Measurements from ENCODE around the gene SHISA8.

Gene SHISA8

GRCh38 chr22:41934284-41935014 lies 19.6 kb upstream of the SHISA8 start:
- no peak for DNase-seq (ENCODE audit: low read depth in 2 of 3, low spot score in 1 of 3)

GRCh38 chr22:41933411-41934177 lies 18.7 kb upstream of the SHISA8 start:
- no peak for DNase-seq (ENCODE audit: low read depth in 2 of 3, low spot score in 1 of 3)

GRCh38 chr22:41932353-41932752 lies 17.5 kb upstream of the SHISA8 start:
- no peak for DNase-seq (ENCODE audit: low read depth in 2 of 3, low spot score in 1 of 3)

GRCh38 chr22:41931701-41932269 lies 16.9 kb upstream of the SHISA8 start:
- no peak for DNase-seq (ENCODE audit: low read depth in 2 of 3, low spot score in 1 of 3)

- DNase-seq (ENCODE audit: low read depth in 2 of 3, low spot score in 1 of 3) = no peak
These were observed 14.5 kb upstream of the SHISA8 start for GRCh38 chr22:41929418-41929810.

DNA sequence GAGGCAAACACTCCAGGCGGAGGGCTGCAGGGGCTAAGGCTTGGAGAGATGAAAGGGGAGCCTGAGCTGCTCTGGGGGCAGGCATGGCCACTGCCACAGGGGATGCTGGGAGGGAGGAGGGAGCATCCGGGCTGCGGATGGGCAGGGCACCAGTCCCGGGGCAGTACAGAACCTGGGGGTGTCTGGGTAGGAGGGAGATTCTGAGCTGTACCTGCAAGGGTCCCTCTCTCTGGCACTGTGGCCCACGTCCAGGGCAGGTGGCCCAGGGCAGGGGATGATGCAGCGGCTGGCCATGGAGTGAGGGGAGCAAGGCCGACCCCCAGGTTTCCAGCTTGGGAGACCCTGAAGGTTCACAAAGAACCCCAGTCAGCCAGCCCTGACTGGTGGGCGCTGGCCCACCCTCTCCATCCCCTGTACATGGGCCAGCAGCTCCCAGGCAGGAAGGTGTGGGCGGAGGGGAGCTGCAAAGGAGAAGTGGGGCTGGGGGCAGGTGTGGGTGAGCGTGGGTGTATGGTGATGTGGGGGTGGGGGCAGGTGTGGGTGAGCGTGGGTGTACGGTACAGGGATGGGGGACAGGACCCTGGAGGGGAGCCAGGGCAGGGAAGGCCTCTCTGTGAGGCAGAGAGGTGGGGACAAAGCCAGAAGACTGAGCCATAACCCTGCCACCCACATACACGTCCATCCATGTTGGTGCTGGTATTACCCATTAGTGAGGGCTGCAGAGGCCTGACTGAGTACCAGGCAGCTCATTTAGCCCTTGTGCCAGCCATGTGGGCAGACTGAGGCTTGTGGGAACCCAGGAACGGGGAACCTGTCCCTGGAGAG lies 13.9 kb upstream of the SHISA8 start:
- DNase-seq (ENCODE audit: low read depth in 2 of 3, low spot score in 1 of 3) = no peak

DNA sequence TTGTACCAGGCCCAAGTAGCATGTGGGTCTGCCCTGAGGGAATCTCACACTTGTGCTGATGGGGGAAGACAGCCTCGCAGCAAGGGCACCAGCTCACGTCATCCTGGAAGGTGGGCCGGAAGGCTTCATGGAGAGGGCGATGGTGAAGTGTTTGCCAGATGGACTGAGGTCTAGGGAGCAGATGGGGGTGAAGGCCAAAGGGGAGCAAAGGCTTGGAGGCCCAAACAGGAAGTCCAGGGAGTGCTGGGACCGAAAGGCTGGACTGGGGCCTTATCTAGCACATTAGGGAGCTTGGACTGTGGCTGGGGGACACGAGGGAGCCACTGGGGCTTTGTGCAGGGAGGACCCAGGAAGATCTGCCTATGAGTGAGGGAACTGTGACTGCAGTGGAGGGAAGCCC lies 12.9 kb upstream of the SHISA8 start:
- DNase-seq (ENCODE audit: low read depth in 2 of 3, low spot score in 1 of 3) = no peak

DNA sequence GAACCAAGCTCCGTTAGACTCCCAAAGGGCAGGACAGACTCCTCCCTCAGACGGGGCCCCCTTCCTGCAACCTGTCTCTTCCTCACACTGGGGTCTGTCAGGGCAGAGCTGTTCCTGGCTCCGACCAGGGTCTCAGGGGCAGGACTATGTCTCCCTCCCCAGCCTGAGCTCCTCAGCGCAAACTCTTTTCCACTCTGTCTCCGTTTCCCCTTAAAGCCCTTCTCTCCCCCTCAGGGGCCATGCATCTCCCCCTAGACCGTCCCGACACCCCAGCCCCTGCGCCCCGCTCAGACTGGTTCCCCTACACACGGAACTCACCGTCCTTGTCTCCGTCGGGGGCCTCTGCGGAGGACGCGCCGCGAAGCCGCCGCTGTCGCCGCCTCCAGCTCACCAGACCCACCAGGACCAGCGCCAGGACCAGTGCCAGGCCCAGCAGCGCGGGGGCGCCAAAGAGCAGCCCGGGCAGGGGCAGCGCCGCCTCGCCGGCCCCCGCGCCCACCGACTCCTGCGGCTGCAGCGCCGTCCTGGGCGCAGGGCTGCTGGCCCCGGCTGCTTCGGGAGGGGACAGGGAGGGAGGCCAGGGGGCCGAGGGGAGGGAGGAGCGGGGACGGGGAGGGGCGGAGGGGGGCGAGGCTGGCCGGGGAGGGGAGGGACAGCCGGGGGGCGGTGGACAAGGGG lies 11.0 kb upstream of the SHISA8 start:
- peak; percentile 51 to 69 (median 69) for DNase-seq (ENCODE audit: low read depth in 2 of 3, low spot score in 1 of 3)

GRCh38 chr22:41923595-41924276 lies 8.9 kb upstream of the SHISA8 start:
- no peak for DNase-seq (ENCODE audit: low read depth in 2 of 3, low spot score in 1 of 3)

GRCh38 chr22:41922940-41923594 lies 8.2 kb upstream of the SHISA8 start:
- no peak for DNase-seq (ENCODE audit: low read depth in 2 of 3, low spot score in 1 of 3)

- DNase-seq (ENCODE audit: low read depth in 2 of 3, low spot score in 1 of 3) = no peak
These were observed 7.5 kb upstream of the SHISA8 start for GRCh38 chr22:41922328-41922727.

GRCh38 chr22:41920271-41920976 lies 5.5 kb upstream of the SHISA8 start:
- DNase-seq (ENCODE audit: low read depth in 2 of 3, low spot score in 1 of 3) = no peak

GRCh38 chr22:41919357-41920224 lies 4.7 kb upstream of the SHISA8 start:
- no peak for DNase-seq (ENCODE audit: low read depth in 2 of 3, low spot score in 1 of 3)

DNA sequence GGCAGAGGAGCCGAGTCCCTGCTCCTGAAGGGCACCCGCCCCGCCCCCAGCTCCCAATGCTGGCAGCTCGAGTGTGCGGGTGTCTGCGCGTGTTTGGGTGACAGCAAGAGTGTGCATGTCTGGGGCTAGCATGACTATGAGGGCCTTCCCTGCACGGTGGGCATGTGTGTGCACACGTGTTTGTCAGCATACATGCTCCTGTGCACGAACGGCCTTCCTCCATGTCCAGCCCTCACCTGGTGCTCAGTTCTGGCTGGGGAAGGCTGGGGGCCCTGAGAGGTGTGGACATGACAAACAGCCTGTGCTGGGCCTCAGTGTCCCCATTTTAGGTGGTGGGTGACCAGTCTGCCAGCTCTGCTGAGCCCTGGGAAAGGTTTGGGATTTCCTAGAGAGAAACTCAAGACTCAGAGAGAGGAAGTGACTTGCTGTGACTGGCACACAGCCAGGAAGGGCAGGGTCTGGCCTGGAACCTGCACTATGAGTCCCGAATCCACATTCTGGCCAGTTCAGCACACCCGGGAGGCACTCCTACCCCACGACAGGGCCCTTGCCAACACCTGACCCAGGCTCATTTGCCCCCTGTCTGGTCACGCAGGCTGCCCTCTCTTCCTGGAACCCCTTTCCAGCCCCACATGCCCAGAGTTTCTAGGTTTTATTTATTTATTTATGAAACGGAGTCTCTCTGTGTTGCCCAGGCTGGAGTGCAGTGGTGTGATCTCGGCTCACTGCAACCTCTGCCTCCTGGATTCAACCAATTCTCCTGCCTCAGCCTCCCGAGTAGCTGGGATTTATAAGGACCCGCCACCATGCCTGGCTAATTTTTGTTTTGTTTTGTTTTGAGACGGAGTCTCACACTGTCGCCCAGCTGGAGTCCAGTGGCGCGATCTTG lies 3.3 kb upstream of the SHISA8 start:
- DNase-seq (ENCODE audit: low read depth in 2 of 3, low spot score in 1 of 3) = no peak

DNA sequence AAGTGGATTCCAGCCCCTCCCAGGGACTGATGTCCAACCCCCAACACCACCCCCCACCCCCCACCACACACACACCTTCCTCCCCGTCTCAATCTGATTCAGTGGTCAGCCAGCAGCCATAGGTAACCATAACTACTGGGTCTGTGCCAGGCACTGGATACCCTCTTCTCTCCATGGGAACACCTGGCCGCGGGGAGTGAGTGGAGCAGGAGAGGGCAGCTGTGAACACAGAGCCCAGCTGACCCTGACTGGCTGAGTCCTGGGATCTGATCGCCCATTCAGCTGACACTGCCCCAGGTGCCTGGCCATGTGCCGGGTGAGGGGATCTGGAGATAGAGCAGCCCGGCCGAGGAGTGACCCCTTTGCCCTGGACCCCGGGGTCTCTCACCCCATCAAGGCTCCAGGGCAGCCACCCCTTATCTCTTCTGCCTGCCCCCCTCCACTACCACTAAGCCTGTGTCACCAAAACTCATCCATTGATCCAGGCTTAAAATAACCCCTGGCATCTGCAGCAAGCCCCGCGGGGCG lies 2.6 kb upstream of the SHISA8 start:
- DNase-seq (ENCODE audit: low read depth in 2 of 3, low spot score in 1 of 3) = no peak

DNA sequence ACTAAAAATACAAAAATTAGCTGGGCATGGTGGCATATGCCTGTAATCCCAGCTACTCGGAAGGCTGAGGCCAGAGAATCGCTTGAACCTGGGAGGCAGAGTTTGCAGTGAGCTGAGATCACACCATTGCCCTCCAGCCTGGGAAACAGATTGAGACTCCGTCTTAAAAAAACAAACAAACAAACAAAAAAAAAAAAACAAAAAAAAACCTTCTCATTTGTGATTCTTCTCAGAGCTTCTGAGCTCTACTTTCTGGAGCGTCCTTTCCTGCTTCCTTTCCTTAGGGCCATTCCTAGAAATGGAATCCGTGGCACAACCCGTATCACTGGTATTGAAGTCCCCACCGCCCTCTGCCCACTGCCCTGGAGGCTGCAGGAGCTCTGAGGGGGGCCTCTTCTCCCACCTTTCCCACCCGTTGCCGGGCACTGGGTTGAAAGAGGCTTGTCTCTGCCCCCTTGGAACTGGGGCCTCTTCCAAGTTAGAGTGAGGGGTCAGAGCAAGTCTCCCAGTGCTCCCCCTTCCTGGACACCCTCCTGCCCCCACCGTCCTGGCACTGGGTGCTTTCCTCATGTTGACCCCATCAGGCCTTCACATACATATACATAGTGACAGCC lies 2.0 kb upstream of the SHISA8 start:
- DNase-seq (ENCODE audit: low read depth in 2 of 3, low spot score in 1 of 3) = no peak
